ENCODE data around the gene RTL1.

DNA sequence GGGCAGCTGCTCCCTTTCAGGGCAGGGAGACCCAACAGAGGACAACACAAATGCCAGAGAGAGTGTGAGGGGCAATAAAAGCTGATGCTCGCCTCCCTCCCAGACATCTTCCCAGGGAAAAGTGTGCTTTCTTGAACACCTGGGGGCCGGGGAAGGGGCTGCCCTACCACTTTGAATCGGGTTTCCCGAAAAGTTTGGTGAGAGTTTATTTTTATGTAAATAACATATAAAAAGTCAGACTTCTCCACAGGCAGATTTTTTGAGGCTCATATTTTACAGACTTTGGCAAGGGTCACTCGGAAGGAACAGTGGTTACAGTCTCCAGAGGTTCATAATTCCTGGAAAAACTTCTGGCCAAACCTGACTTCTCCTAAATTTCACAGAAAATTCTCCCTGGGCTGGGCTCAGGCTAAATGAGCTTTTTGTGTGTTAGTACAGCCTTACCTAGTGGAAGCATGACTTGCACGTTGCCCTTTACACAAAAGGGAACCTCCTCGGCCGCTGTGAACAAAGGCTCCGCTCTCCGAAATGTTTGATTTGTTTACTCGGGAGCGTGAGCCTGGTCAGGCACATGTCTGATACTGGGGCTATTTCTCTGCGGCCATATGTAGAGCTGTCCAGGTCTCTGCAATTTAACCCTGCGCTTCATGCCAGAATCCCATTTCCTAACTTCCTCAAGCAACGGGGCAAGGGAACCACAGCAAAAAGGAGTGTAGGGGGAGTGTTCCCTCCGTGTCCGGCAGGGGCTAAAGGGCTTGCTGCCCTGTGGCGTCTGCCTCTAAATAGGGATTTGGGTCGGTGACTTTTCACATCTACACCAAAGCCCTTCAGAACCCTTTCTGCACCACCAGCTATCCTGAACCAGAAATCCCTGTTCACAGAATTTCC is 3.4 kb downstream of the RTL1 start:
- TF ChIP-seq, protein P1, sequence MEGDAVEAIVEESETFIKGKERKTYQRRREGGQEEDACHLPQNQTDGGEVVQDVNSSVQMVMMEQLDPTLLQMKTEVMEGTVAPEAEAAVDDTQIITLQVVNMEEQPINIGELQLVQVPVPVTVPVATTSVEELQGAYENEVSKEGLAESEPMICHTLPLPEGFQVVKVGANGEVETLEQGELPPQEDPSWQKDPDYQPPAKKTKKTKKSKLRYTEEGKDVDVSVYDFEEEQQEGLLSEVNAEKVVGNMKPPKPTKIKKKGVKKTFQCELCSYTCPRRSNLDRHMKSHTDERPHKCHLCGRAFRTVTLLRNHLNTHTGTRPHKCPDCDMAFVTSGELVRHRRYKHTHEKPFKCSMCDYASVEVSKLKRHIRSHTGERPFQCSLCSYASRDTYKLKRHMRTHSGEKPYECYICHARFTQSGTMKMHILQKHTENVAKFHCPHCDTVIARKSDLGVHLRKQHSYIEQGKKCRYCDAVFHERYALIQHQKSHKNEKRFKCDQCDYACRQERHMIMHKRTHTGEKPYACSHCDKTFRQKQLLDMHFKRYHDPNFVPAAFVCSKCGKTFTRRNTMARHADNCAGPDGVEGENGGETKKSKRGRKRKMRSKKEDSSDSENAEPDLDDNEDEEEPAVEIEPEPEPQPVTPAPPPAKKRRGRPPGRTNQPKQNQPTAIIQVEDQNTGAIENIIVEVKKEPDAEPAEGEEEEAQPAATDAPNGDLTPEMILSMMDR (IDR thresholded peaks at IDR 0.05; ENCODE audit: low read depth, low read length, poor library complexity, severe bottlenecking) = no peak
- no peak for TF ChIP-seq EZH2phosphoT487 (IDR thresholded peaks at IDR 0.05; ENCODE audit: borderline replicate concordance, low read length)

Measured in DOHH2 (cell line).